GM21786 (cell line): ENCODE data around the gene KCNK7.
A peak's percentile ranks its signal among the peaks of the same experiment; 100 is the strongest.

Source experiments
- ATAC-seq: cut with Tn5 transposase; IDR thresholded peaks from one replicate; pipeline ENCODE4 v1.9.1; 2021; ENCODE audit not compliant: unreplicated experiment

Gene KCNK7

DNA sequence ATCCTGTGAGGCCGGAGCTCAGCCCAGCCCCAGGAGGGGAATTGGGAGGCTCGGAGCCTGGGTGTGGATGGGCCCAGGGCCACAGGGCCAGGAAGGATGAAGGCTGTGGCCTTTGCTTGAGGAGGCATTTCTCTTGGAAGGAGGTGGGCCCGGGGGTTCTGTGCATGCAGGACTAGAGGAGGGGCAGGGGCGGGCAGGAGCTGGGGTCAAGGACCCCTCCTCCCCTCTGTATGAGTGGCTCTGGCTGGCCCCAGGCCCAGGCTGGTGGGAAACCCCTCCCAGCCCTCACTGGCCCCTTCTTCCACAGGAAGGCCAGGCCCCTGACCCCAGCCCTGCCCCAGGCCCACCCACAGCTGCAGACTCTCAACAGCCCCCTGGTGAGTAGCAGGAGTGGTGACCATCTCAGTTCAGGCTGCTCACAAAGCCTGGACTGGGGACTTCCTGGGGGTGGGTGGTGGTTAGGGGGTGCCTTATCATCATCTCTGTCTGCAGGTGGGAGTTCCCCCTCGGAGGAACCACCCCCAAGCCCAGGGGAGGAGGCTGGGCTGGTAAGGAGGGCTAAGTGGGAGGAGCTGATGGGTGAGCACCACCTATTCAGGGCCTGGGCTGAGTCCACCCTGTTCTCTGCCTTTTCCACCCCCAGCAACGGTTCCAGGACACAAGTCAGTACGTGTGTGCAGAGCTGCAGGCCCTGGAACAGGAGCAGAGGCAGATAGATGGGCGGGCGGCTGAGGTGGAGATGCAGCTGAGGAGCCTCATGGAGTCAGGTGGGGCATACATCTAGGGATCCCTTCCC lies 6.0 kb downstream of the KCNK7 start:
- ATAC-seq, result no peak

DNA sequence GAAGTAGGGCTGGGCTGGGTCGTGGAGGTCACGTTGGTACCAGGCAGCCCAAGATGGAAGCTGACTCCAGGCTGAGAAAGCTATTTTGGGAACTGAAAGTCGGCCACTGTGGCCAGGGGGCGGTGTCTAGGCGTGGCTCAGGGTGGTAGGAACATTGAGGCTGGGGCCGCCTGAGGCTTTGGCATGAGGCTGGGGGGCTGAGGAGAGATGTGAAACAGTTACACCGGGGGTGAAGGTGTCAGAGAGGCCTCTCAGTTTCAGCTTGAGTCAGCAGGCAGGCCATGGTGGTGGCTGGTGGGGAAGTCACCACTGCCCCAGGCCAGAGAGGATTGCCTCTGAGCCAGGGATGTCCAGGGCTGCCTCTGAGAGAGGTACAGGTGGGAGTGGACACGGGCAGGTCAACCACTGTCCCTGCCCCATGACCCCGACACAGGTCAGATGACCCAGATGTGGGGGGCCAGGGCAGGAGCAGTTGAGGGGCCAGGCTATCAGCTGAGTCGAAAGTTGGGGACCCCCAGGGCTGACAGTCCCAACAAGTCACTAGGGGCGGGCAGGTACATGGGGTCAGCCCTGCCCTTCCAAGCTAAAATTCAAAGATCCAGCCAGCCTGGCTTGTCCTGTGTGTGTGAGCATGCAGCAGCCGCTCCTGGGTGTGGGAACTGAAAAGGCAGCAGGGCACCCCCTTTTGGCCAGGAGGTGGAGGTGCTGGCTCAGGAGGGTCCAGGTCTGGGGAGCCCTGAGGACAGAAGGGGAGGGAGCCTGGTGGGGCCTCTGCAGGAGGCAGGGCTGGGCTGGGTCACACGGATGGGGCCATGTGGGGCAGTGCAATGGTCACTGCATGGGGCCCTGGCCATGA lies 7.2 kb downstream of the KCNK7 start:
- peak; percentile 79 for ATAC-seq

DNA sequence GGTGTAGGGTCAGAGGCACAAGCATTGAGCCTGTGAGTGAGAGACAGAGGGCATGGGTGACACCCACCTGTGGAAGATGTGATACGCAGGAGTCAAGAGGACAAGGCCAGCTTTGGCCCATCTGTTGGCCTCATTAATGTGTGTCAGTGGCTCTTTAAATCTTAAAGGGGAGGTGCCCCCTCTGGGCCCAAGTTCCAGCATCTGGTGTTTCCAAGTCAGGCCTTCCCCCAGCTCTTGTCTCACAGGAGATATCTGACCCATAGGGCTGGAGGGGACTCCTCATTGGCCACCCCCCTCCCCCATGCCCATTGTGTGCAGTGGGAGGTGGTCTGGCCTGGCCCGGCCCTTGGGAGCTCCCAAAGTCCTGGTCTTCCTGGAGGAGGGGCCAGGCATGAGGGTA lies 8.9 kb downstream of the KCNK7 start:
- no peak for ATAC-seq

DNA sequence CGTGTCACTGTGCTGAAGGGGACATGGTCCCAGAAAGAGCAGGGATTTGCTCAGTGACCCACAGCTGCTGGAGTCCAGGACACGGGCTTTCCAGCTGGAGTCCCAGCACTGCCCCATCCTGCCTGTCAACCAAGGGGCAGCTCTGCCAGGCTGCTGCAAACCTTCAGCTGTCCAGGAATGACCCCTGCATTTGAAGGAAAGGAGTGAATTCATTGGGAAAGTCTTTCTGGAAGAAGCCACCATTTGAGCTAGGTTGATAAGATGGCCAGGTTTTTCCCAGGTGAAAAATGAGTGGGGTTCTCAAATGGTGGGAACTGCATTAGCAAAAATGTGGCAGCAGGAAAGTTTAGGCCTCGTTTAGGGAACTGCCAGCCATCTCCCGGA lies 9.4 kb downstream of the KCNK7 start:
- no peak for ATAC-seq

DNA sequence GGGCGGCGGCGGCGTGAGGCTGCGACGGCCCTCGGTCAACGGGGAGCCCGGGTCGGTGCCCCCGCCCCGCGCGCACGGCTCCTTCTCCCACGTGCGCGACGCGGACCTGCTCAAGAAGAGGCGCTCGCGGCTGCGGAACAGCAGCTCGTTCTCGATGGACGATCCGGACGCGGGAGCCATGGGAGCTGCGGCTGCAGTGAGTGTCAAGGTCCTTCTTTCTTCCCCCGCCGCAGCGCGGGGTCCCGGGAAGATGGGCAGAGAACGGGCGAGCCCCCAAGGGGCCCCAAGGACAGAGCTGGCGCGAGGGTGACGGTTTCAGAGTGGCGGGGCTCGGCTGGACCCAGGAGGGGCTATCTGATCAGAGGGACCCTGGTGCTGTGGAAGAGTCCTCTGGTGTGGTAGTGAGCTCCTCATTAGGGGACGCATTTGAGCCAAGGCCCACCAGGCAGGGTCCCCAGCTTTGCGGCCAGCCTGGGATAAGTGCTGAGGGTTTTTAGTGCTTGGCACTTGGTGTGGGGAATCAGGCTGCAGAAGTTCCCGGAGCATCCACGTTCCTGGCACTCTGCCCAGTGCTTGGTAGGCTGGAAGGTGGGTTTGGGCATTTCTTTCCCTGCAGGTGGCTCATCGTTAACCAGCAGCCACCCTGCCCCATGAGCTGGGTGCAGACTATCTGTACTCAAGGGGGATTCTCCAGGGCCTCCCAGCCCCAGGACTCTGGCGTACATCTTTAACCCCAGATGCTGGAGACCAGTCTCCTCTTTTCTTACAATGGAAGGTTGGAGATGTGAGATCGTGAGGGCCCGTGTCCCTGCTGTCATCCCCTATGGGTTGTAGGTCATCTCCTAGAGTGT lies 10.0 kb downstream of the KCNK7 start:
- ATAC-seq, result no peak

DNA sequence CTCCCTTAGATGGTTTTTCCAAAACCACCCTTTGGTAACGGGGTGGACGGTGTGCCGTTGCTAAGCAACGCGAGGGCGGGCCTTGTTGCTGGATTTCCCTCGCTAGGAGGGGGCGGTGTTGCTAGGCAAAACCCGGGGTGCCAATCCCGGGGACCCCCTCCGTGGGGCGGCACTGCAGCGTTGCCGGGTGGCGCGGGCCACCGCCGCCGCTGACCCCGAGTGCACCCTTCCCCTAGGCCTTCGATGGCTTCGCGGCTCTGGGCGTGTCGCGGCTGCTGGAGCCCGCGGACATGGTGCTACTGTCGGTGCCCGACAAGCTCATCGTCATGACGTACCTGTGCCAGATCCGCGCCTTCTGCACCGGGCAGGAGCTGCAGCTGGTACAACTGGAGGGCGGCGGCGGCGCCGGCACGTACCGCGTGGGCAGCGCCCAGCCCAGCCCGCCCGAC lies 10.9 kb downstream of the KCNK7 start:
- no peak for ATAC-seq

DNA sequence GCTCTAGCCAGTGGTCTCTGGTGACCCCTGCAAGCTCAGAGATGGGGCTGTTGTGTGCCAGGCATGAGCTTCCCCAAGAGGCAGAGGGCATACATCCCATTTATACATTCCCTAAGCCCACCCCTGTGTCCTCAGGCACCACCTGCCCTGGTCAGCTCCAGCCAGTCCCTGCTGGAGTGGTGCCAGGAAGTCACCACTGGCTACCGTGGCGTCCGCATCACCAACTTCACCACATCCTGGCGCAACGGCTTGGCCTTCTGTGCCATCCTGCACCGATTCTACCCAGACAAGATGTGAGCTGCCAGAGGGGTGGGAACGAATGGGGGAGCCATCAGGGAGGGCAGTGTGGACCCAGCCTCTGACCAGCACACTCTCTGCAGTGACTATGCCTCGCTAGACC lies 11.5 kb downstream of the KCNK7 start:
- no peak for ATAC-seq

DNA sequence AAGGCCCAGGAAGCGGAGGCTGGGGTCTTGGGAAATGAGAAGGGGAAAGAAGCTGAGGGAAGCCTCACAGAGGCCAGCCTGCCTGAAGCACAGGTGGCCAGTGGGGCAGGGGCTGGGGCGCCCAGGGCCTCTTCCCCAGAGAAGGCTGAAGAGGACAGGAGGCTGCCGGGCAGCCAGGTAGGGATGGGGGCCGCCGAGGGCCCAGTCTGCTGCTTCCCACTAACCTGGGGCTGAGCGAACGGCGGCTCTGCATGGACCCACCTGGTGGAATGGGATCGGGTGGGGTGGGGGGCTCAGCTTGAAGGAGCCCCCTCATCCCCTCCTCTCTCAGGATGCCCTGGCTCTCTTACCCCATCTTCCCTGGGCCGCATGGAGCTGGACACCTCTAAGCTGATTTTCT lies 12.0 kb downstream of the KCNK7 start:
- no peak for ATAC-seq

DNA sequence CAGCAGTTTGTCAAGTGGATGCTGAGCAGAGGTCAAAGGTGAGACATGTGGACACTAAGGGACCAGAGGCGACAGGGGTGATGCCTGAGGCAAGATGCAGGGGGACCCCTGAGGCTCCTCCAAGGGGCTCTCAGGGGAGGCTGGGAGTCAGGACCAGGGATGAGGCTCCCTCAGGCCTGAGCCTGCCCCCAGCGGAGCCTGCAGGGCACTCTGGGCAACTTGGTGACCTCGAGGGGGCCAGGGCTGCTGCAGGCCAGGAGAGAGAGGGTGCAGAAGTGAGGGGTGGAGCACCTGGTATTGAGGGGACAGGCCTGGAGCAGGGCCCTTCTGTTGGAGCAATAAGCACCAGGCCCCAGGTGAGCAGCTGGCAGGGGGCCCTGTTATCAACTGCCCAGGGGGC lies 13.7 kb downstream of the KCNK7 start:
- ATAC-seq, result no peak

DNA sequence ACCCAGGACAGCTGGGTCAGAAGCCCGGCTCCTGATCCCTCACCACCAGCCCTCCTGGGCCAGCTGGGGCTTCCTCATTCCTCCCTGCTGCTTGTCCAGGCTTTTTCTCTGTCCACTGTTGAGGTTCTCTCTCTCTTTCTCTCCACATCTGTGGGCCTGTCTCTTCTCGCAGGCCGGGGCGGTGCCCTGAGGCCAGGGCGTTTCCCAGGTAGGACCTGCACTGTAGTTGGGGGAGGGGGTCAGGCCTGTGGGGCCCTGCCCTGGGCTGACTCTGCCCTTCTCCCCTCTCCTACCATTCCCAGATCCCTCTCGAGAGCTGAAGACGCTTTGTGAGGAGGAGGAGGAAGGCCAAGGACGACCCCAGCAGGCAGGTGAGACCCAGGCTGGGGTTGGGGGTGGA lies 14.8 kb downstream of the KCNK7 start:
- ATAC-seq, result no peak

DNA sequence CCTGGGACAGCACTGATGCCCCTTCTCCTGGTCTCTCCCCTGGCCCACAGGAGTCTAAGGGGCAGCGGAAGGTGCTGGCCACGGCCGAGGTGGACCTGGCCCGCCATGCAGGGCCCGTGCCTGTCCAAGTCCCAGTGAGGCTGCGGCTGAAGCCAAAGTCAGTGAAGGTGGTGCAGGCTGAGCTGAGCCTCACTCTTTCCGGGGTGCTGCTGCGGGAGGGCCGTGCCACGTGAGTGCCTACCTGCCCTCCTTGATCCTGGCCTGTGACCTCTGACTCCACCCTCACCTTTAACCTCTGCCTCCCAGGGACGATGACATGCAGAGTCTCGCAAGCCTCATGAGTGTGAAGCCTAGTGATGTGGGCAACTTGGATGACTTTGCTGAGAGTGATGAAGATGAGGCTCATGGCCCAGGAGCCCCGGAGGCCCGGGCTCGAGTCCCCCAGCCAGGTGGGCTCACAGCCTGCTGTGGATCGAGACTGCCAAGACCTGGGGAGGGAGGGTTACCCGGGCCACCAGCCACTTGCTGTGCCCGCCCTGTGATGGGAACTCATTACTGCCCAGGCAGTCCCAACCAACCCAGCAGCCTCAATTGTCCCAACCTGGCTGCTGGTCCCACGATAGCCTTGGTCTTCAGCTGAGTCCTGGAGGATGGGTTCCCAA lies 15.4 kb downstream of the KCNK7 start:
- ATAC-seq, result no peak

DNA sequence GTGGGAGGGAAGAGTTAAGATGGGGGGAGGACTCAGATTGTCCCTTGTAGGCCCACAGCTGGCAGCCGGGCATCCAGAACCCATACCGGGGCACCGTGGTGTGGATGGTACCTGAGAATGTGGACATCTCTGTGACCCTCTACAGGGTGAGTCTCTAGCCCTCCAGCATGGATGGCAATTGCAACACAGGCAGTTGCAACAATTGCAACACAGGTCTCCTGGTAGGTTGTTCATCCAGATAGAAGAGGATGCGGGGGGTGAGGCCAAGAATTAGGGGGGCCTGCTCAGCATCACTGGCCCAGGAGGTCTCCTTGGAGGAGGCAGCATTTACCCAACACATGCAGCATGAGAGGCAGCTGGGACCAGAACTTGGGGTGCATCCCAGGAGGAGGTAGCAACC lies 16.3 kb downstream of the KCNK7 start:
- ATAC-seq, result no peak

DNA sequence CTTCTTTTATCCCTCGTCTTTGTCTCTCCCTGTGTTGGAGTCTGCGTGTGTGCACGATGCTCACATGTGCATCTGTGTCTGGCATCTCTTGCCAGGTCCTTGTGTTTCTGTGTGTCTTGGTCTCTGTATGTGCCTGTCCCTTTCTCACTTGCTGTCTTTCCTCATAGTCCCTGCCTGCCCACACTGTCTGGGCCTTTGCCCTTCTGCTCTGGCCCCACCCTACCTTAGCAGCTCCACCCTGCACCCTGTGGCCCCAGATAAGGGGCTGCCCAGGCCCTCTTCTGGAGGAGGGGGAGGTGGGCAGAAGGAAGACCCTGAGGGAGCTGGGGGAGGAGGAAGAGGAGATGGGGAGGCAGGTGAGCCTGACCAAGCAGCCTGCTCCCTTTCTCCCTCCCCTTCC lies 16.9 kb downstream of the KCNK7 start:
- ATAC-seq, result no peak

DNA sequence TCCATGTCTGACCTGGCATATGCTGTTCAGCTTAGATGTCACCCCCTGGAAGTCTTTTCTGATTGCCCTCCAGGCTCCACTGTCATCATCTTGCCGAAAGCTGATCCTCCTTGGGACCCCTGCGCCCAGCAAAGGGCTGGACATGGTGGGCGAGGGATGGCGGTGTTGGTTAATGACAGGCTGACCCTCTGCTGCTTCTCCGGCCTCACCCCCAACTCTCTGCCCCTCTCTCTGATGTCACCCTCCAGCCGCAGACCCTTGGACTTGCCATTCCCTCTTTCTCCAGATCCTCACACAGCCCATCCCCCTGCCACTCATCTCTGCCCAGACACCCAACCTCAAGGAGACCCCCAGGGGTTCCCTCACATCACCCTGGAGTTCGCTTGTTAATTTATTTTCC lies 17.5 kb downstream of the KCNK7 start:
- ATAC-seq, result no peak

DNA sequence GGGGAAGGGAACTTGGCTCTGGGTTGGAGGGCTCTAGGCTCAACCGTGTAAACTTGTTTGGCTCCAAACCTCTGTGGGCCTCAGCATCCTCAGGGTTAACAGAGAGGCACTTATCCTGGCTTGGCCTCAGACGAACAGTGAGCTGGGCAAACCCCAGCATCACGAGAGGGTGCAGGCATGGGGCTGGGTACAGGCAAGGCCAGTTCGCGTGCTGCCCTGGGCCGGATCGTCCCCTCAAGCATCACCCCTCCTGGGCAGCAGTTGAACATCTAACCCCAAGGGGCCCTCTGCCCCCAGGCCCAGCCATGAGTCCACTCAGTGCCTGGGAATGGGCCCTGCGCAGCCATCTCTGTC lies 17.9 kb downstream of the KCNK7 start:
- ATAC-seq, result no peak

DNA sequence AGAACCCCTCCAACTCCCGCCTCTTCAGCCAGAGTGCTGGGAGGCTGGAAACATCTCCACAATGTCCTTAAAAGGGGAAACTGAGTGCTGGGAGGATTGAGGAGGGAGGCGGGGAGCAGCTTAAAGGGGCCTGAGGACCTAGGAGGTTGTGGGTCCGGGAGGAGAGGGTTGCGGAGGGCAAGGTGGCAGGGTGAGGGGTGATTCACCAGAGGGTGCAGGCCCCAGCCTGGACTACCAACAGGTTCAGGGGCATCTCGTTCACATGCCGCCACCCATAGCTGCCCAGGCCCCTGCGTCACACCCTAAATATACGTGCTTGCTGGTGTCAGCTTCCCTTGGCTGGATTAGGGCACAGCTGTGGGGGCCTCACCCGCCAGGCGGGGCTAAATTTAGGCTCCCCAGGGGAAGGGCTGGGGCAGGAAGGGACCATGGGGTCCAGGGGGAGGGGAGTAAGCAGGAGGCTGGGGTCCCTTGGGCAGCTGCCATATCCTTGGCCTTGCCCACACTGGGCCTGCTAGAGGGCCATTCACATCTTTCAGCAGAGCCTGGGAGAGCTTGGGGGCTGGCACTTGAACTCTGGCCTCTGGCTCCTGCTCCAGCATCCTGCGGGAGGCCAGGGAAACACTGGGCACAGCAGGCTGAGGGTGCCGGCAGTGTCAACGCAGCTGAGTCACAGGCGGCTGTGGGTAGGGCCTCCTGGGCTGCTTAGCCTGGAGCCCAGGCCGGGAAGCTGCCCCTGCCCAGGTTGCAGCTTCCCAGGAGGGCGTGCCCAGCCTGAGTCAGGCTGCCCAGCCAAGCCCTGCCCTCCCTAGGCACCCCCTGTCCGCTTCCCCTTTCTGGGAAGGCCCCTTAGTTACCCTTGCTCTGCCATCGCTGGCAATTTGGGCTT lies 18.5 kb downstream of the KCNK7 start:
- no peak for ATAC-seq

DNA sequence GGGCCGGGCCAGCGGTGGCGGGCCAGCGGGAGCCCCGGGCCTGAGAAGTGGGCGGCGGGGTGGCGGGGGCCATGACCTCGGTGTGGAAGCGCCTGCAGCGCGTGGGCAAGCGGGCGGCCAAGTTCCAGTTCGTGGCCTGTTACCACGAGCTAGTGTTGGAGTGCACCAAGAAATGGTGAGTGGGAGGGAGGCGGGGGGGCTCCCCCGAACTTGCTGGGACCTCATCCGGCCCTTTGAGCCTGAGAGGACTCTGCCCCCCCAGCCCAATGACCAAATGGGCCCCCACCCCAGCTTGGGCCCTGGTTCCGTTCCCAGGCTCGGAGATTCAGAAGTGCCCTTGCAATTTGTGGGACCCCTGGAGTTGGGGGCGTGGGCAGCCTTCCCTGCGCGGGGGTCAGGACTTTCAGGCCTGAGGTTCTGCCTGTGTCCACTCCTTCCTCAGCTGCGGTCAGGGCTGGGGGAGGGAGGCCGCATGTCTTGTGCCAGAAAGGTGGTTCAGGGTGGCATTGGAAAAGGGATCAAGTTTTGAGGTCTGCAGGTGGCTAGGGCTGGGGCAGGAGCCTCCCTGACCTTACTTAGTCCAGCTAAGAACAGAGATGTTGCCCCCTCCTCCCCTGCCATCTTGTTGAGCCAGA lies 19.3 kb downstream of the KCNK7 start:
- ATAC-seq, result no peak

DNA sequence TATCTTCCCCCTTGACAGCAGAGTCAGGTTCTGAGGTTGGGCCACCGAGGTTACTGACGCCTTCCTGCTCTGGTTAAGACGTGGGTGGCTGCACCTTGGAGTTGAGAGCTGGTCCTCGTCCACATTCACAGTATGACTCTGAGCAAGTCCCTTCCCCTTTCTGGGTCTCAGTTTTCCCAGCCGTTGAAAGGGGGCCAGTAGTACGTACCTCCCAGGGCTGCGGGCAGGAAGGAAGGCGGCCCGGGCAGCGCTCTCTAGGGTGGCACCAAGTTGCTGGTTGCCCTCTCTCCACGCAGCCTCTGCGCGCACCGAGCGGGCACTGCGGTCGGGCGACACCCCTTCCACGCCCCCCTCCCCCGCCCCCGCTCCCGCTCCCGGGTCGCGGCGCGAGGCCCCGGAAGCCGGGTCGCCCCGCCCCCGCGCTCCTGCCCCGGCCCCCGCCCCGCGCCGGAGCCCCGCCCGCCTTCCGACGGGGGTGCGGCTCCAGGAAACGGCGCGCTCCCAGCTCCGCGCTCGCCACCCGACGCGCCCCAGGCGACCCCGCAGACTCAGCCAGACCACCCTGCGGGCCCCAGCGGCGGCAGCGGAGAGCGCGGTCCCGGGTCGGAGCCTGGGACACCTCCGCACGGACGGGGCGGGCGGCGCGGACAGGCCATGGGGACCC lies 19.9 kb downstream of the KCNK7 start, which contains the start of gene EHBP1L1:
Gene EHBP1L1 (plus strand): TSS at position 486 of the 664 bp plus-strand sequence. CDS start 250 bp downstream, outside the sequence.
- no peak for ATAC-seq
